Motor neuron (in vitro differentiated cells): Measurements from ENCODE around the gene SLC36A3. TPM values are rescaled to one million over a fixed set of nuclear protein-coding genes. Genes with fewer than 3 reads are reported as not detected.
A peak's percentile ranks its signal among the peaks of the same experiment; 100 is the strongest.

Experiments used
- ATAC-seq, 8 experiments: fragments of 200-7000 bp; cut with Tn5 transposase; replicated peaks in 6 of 8; 2 replicates each; pipeline ENCODE4 v1.8.0; 2021; ENCODE audit warnings: mild to moderate bottlenecking in 8 of 8, moderate library complexity in 8 of 8
- H3K27ac ChIP-seq, 2 donors: fragments of 250-450 bp; sonication (Bioruptor Pico); 2 replicates each; pipeline ENCODE4 v1.9.0; 2021; ENCODE audit warnings: antibody characterized with exemption in 2 of 2, mild to moderate bottlenecking in 2 of 2, moderate library complexity in 1 of 2
- H3K4me1 ChIP-seq, 2 donors: fragments of 250-450 bp; sonication (Bioruptor Pico); replicated peaks in 1 of 2; 2 replicates each; pipeline ENCODE4 v1.6.1; 2021; ENCODE audit warnings: antibody characterized with exemption in 2 of 2, mild to moderate bottlenecking in 2 of 2, moderate library complexity in 1 of 2
- H3K4me3 ChIP-seq, 5 donors: fragments of 250-450 bp; sonication (Bioruptor Pico); 2 replicates each; pipeline ENCODE4 v1.9.0; 2021; ENCODE audit warnings: antibody characterized with exemption in 5 of 5, mild to moderate bottlenecking in 5 of 5, moderate library complexity in 4 of 5
- WGBS, 10 experiments: fragments of 450-650 bp; shearing (Covaris generic); methylation state at CpG; one replicate each; pipeline ENCODE4 v1.0.0; 2022; 5-methylcytosine and 5-hydroxymethylcytosine counted together
- in situ Hi-C, 9 experiments: fragments of 400-800 bp; cut with MboI; loops; one replicate each; pipeline ENCODE4 v1.15.0; 2021; ENCODE audit warnings: low sequenced_read_pairs in 9 of 9, low pct_unique_long_range_greater_than_20kb in 2 of 9; ENCODE audit not compliant: unreplicated experiment in 9 of 9
- total RNA-seq, 8 experiments: library from RNA; unstranded; fragments of 300-600 nt; gene quantifications; 2 replicates each; pipeline versions ENCODE4 v1.2.3 to v1.2.4, GENCODE V29; 2022

The SLC36A3 gene
- total RNA-seq, 8 experiments from 2014 or later = 0.05 to 0.40 (median 0.17) TPM; not detected in 2

DNA sequence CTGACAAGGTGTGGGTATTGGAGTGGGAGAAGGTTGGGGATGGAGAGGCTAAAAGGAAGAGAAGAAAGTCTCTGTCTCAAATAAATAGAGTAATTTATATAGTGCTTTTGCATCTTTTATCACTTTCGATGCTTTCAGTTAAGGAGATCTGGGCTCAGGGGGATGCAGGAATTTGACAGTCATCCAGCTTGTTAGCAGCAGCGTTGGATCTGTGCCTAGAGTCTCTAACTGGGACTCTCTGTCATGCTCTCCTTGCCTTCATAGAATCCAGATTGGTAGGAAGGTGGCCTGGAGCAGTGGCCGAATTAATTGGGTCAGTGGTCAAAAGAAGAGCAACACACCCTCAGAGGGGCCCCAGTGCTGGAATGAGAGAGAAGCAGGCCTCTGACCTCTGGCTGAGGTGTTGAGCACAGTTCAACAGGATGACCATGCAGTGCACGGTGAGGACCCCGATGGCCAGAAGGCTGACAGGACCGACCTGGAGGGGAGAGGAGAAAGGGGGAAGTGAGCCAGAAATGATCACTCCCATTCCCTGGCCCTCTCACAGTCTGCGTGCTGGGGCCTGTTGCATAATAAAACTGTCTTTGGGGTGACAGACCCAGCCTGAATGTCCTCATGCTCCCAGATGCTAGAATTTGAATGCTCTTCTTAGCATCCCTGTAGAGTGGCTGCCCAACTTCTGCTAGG, 7.6 kb downstream of the SLC36A3 start:
- no peak overlapping the region for H3K27ac ChIP-seq
- in situ Hi-C loops = no loop called here
- 0 to 70% (median 40%) methylated on average over 1 to 7 of the region's 7 CpGs; no CpG with 5 or more reads in 1 of the 10 experiments for WGBS, 10 experiments
- H3K4me3 ChIP-seq = no peak overlapping the region
- no peaks in the 10 kb centered on the region for H3K4me1 ChIP-seq
- ATAC-seq = no peak

DNA sequence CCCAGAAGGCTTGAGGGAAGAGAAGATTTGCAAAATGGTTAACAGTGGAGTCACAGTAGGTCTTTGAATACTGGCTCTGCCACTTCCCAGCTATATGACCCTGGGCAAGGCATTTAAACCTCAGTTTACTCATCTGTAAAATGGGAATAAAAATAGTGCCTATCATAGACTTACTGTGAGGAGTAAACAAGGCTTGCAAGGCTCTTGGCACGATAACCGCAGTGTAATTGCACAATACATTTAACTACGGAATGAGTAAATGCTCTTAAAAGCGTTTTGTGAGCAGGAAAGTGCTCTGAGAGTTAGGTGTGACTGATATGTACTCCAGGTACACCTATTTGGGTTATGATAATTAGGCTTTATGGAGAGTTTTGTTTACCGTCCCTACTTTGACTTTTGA, 8.4 kb downstream of the SLC36A3 start:
- H3K27ac ChIP-seq = no peak overlapping the region
- no peak for ATAC-seq
- in situ Hi-C loops = no loop called here
- 20 to 96% (median 86%) methylated on average over 3 to 5 of the region's 5 CpGs; no CpG with 5 or more reads in 2 of the 10 experiments for WGBS, 10 experiments
- H3K4me3 ChIP-seq = no peak overlapping the region
- no peaks in the 10 kb centered on the region for H3K4me1 ChIP-seq

DNA sequence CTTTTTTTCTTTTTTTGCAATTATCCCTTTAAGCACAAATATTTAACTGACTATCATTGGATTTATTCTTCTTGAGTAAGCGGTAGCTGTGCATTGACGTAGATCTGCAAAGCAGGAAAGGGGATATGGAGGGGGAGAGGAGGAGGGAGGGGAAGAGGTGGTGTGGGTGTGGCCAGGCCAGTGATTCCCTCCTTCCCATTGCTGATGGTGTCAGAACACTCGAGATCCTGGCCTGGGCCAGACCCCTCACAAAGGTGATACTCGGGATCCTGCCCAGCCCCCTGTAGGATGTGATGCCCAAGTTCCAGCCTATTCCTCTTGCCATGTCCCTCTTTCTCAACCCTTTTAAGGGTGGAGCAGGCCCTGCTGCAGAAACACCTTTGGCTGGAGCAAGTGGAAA, 9.9 kb downstream of the SLC36A3 start:
- in situ Hi-C loops = no loop called here
- no peak for ATAC-seq
- 37 to 100% (median 60%) methylated on average over 1 to 3 of the region's 4 CpGs; no CpG with 5 or more reads in 5 of the 10 experiments for WGBS, 10 experiments
- H3K4me1 ChIP-seq = no peaks in the 10 kb centered on the region
- H3K27ac ChIP-seq = no peak overlapping the region
- no peak overlapping the region for H3K4me3 ChIP-seq

DNA sequence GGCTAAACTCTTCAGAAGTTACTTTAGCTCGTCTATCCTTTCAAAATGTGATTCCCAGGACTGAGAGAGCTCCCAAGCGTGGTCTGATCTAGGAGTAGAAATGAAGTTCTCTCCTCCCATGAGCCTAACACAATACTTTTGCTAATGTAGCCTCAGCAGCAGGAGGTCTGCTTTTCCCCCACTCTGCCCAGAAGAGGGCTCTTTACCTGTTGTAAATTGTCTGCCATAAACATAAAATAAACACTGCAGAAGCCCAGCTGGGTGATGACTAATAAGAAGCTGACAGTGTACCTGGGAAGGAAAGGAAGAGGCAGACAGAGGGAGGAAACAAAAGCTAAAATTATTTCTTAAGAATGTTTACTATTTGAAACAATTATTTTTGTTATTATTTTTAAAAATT, 15.4 kb downstream of the SLC36A3 start:
- in situ Hi-C loops = no loop called here
- no peaks in the 10 kb centered on the region for H3K4me1 ChIP-seq
- 0 to 80% (median 30%) methylated on average over 1 to 2 of the region's 2 CpGs for WGBS, 10 experiments
- H3K27ac ChIP-seq = no peak overlapping the region
- peak in 1 of 8 experiments; percentile 39 for ATAC-seq
- no peak overlapping the region for H3K4me3 ChIP-seq

DNA sequence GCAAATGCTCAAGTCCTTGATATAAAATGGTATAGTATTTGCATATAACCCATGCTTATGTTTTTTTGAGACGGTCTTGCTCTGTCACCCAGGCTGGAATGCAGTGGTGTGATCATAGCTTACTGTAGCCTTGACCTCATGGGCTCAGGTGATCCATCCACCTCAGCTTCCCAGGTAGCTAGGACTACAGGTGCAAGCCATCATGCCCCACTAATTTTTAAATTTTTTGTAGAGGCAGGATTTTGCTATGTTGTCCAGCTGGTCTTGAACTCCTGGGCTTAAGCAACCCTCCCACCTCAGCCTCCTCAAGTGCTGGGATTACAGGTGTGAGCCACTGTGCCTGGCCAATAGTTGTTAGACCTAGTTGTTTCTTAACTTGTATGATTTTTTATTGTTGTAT, 17.3 kb downstream of the SLC36A3 start:
- Histone ChIP-seq H3K4me1 (no peaks in the 10 kb centered on the region), H3K27ac (no peak overlapping the region), H3K4me3 (no peak overlapping the region)
- in situ Hi-C loops = no loop called here
- ATAC-seq = no peak
- WGBS, 10 experiments = 29 to 100% (median 100%) methylated on average over 1 of the region's 1 CpG; no CpG with 5 or more reads in 5 of the 10 experiments

DNA sequence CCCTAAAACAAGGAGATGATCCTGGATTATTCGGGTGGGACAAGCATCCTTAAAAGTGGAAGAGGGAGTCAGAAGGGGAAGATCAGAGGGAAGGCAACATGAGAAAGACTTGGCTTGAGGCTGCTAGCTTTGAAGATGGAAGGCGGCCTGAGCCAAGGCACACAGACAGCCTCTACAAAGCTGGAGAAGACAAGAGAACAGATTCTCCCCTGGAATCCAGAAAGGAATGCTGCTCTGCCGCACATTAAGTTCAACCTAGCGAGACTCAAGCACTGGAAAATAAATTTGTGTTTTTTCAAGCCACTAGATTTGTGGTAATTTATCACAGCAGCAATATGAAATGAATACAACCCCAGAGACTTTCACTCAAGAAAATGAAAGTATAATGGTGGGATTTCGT, 17.9 kb downstream of the SLC36A3 start:
- no peak overlapping the region for H3K4me3 ChIP-seq
- in situ Hi-C loops = no loop called here
- H3K27ac ChIP-seq = no peak overlapping the region
- H3K4me1 ChIP-seq = no peaks in the 10 kb centered on the region
- no peak for ATAC-seq
- 11 to 100% (median 69%) methylated on average over 1 to 4 of the region's 5 CpGs for WGBS, 10 experiments

DNA sequence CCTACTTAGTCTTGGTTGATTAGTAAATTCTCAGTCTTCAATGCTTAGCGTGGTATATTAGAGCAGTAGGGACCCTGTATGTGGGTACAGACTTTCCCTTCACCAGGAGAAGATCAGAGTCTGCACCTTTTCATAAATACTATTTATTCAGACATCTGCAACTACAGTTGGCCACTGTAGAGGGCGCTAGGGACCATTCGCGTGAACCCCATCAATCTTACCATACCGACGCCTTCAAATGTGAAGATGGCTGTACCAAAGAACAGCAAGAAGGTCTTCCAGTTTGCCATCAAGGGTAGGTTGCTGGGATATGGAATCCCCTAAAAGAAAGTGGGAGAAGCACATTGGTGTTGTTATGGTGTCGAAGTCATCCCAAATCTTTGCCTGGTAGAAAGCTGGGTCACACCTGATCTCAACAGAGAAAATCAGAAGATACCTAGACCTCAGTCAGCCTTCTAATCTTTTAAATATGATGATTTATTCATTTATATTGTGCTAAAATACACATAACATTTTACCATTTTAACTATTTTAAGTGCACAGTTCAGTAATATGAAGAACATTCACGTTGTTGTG, 19.1 kb downstream of the SLC36A3 start:
- H3K27ac ChIP-seq = no peak overlapping the region
- no peaks in the 10 kb centered on the region for H3K4me1 ChIP-seq
- WGBS, 10 experiments = 0 to 64% (median 4%) methylated on average over 1 to 7 of the region's 8 CpGs; no CpG with 5 or more reads in 3 of the 10 experiments
- H3K4me3 ChIP-seq = no peak overlapping the region
- in situ Hi-C loops = no loop called here
- ATAC-seq = peak in 1 of 8 experiments; percentile 23

DNA sequence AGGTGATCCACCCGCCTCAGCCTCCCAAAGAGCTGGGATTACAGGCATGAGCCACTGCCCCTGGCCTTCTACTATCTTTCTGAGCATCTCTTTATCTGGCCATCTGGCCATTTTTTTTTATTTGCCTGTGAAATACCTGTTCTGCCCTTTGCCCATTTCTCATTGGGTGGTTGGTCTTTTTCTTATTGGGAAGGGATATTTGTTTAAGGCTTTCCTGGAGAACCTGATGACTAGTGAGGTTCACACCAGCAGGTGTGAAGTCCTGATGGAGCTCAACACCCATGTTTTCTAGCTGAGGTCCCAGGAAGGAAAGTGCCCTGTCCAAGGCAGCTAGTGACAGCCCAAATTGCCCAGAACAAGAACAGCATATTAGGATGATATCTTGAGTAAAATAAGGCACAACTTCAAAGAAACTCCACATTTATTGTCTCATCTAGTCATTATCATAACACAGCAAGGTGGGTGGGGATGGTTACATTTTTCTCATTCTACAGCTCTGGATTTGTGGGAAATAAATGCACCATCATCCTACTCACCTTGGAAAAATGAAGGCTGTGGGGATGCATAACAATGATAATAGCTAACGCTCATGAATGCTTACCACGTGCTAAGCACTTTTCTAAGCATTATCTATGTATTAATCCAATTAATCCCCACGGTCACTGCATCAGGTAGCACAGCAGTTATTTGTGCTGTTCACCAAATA, 20.3 kb downstream of the SLC36A3 start:
- H3K4me1 ChIP-seq = no peaks in the 10 kb centered on the region
- H3K4me3 ChIP-seq = no peak overlapping the region
- H3K27ac ChIP-seq = no peak overlapping the region
- in situ Hi-C loops = no loop called here
- 45 to 84% (median 75%) methylated on average over 2 to 4 of the region's 4 CpGs; no CpG with 5 or more reads in 5 of the 10 experiments for WGBS, 10 experiments
- ATAC-seq = no peak

DNA sequence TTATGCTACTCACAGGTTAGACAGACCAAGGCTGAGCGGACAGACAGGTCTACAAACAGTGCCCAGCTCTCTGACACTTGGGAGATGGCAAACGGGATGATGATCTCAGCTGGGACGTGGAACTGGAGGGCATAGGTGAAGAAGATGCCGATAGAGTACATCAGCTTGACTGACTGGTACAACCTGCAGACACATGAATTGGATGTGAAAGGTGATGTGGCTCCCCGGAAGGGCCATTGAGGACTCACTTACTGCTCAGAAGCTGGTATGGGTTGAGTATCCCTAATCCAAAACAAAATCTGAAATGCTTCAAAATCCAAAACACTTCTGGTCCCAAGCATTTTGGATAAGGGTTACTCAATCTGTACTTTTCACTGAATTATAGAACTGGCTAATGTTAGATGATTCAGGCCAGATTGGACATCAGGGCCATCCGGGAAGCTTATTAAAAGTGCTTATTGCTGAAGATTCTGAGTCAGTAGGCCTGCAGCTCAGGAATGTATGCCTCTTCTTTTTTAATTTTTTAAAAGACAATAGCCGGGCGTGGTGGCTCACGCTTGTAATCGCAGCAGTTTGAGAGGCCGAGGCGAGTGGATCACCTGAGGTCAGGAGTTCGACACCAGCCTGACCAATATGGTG, 22.4 kb downstream of the SLC36A3 start:
- 50 to 100% (median 88%) methylated on average over 1 to 12 of the region's 13 CpGs for WGBS, 10 experiments
- in situ Hi-C loops = no loop called here
- no peaks in the 10 kb centered on the region for H3K4me1 ChIP-seq

DNA sequence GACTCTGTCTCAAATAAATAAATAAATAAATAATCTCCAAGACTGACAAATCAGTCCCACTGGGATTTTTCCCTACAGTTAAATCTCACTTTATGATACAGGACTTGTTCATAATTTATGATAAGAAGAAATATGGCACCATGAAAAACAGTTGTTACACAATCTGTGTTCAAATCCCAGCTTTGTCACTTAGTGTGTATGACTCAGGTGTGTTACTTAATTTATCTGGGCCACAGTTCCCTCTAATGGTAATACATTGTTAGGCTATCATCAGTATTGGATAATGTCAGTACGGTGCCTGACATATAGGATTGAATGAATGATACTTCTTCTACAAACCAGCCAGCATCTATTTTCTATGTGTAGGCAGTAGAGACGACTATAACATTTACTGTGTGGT, 23.1 kb downstream of the SLC36A3 start:
- WGBS, 10 experiments = 20 to 100% (median 68%) methylated on average over 1 to 2 of the region's 2 CpGs; no CpG with 5 or more reads in 1 of the 10 experiments
- Histone ChIP-seq H3K27ac (no peak overlapping the region), H3K4me1 (no peaks in the 10 kb centered on the region), H3K4me3 (no peak overlapping the region)
- no peak for ATAC-seq
- in situ Hi-C loops = no loop called here

More for the DNA sequence above, 22.4 kb downstream of the SLC36A3 start:
- ATAC-seq = no peak
- no peak overlapping the region for H3K4me3 ChIP-seq
- H3K27ac ChIP-seq = no peak overlapping the region

DNA sequence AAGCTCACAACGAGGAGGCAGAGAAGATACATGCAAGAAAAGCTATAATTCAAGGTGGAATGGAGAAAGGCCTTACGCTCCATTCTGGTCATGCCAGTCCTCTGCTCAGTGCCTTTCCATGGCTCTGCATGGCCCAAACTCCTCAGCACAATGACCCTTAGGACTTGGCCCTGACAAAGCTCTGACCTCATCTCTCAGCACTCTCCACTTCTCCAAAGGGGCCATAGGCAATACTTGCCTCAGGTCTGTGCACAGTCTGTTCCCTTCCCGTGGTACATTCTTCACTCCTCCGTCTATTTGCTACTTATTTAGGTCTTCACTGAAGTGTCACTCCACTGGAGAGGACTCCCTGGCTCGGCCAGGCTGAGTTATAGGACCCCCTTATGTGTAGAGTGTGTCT, 24.7 kb downstream of the SLC36A3 start:
- WGBS, 10 experiments = 20 to 83% (median 59%) methylated on average over 1 to 5 of the region's 5 CpGs; no CpG with 5 or more reads in 2 of the 10 experiments
- Histone ChIP-seq H3K27ac (no peak overlapping the region), H3K4me1 (no peaks in the 10 kb centered on the region), H3K4me3 (no peak overlapping the region)
- in situ Hi-C loops = no loop called here
- no peak for ATAC-seq

DNA sequence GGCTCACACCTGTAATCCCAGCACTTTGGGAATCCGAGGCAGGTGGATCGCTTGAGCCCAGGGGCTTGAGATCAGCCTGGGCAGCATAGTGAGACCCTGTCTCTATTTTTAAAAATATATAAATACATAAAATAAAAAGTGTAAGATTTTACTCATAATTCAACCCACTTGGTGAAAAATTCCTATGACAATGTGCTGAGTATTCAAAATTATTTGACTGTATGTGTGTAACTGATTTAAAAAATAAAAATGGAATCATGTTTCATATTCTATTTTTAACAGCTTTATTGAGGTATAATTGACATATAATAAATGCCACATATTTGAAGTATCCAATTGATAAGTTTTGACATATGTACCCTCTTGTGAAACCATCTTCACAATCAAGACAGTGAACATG, 27.8 kb downstream of the SLC36A3 start:
- ATAC-seq = no peak
- Histone ChIP-seq H3K27ac (no peak overlapping the region), H3K4me1 (no peaks in the 10 kb centered on the region), H3K4me3 (no peak overlapping the region)
- 20 to 100% (median 83%) methylated on average over 1 to 2 of the region's 2 CpGs; no CpG with 5 or more reads in 3 of the 10 experiments for WGBS, 10 experiments
- in situ Hi-C loops = no loop called here

DNA sequence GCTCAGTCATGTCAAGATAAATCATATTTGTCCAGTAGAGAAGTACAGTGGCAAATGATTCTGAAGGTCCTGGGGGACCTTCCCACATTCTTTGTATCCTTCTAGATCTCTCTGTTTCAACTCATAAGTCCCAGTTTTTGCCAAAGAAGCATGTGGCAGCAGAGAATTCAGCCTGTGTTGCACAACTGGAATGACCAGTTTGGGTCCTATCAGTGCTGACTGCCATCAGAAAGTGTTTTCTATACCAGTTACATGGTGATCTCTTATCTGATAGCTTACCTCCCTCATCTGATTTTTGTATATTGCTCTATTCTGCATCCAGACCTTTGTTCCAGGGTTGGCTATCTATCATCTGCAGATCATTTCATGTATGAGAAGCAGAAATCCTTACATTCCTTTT, 28.9 kb downstream of the SLC36A3 start:
- no peak overlapping the region for H3K4me3 ChIP-seq
- no peak overlapping the region for H3K27ac ChIP-seq
- ATAC-seq = no peak
- no peaks in the 10 kb centered on the region for H3K4me1 ChIP-seq
- in situ Hi-C loops = no loop called here
